Panc1 (cell line): ENCODE measurements around the gene SIGMAR1. TPM values are rescaled to one million over a fixed set of nuclear protein-coding genes. Genes with fewer than 3 reads are reported as not detected.

ENCODE experiments used
- ATAC-seq: fragments of 200-7000 bp; cut with Tn5 transposase; 2 replicates; pipeline ENCODE4 v1.9.1; 2020; ENCODE audit warnings: mild to moderate bottlenecking, moderate library complexity
- BruUV-seq: library from RNA; stranded (reverse); fragments of 400-500 nt; replicated peaks from 2 replicates; lab custom pipeline; 2021; lab: Mats Ljungman, UMichigan
- CTCF ChIA-PET: fragments of 300-600 bp; sonication (Branson Sonifier 250); formaldehyde crosslinking; loops from one replicate; lab custom pipeline; 2022; ENCODE audit warnings: antibody characterized with exemption; lab: Charles Lee
- POLR2A ChIA-PET: fragments of 300-600 bp; sonication (Branson Sonifier 250); formaldehyde crosslinking; loops from one replicate; lab custom pipeline; 2022; ENCODE audit warnings: antibody characterized with exemption; lab: Charles Lee
- DNase-seq: peaks from one replicate; pipeline ENCODE4 v3.0.0-alpha.2; 2010; ENCODE audit warnings: low read depth, low spot score
- H3K27ac ChIP-seq: 2 replicates; pipeline ENCODE4 v1.5.1; 2011; ENCODE audit warnings: mild to moderate bottlenecking, low read length, inconsistent platforms
- H3K27me3 ChIP-seq: fragments of 200-500 bp; sonication (Bioruptor generic); 2 replicates; pipeline ENCODE4 v1.6.0; 2014; ENCODE audit warnings: low read length, inconsistent platforms; ENCODE audit not compliant: control insufficient read depth, insufficient read depth
- H3K36me3 ChIP-seq: fragments of 200-500 bp; sonication (Bioruptor generic); 2 replicates; pipeline ENCODE4 v1.5.1; 2014; ENCODE audit warnings: inconsistent platforms, mild to moderate bottlenecking, low read length, moderate library complexity; ENCODE audit not compliant: control insufficient read depth, insufficient read depth
- H3K4me1 ChIP-seq: 2 replicates; pipeline ENCODE4 v1.5.1; 2011; ENCODE audit warnings: inconsistent platforms, mild to moderate bottlenecking, low read length, moderate library complexity; ENCODE audit not compliant: control insufficient read depth, insufficient read depth
- H3K4me3 ChIP-seq, 2 experiments: 2 replicates each; pipeline ENCODE4 v1.5.1; 2011 to 2012; ENCODE audit warnings: low read depth in 2 of 2, low read length in 2 of 2, mild to moderate bottlenecking in 2 of 2, inconsistent platforms in 1 of 2, moderate library complexity in 1 of 2
- H3K9me3 ChIP-seq: fragments of 200-500 bp; sonication (Bioruptor generic); 2 replicates; pipeline ENCODE4 v1.5.1; 2014; ENCODE audit warnings: low read depth, mild to moderate bottlenecking, inconsistent platforms, low read length, moderate library complexity; ENCODE audit not compliant: control insufficient read depth, insufficient read depth
- CTCF ChIP-seq: fragments of 450-650 bp; IDR thresholded peaks from 2 replicates; pipeline ENCODE4 v1.5.1; 2017; ENCODE audit warnings: mild to moderate bottlenecking
- POLR2AphosphoS5 ChIP-seq: IDR thresholded peaks from 2 replicates; pipeline ENCODE4 v1.6.1; 2012; ENCODE audit warnings: mild to moderate bottlenecking, low read depth, low read length, moderate library complexity
- REST ChIP-seq, 2 experiments: IDR thresholded peaks; 2 replicates each; pipeline ENCODE4 v1.6.1; 2011 to 2012; ENCODE audit warnings: low read depth in 2 of 2, control low read depth in 1 of 2, low read length in 1 of 2, mild to moderate bottlenecking in 1 of 2, moderate library complexity in 1 of 2; ENCODE audit not compliant: insufficient read depth in 1 of 2
- SIN3A ChIP-seq: IDR thresholded peaks from 2 replicates; pipeline ENCODE4 v1.6.1; 2012; ENCODE audit warnings: low read depth, mild to moderate bottlenecking, low read length, moderate library complexity, borderline replicate concordance; ENCODE audit not compliant: insufficient read depth
- TCF7L2 ChIP-seq: IDR thresholded peaks from 2 replicates; pipeline ENCODE4 v1.6.1; 2011; ENCODE audit warnings: mild to moderate bottlenecking, low read depth, low read length, inconsistent platforms
- in situ Hi-C: cut with HindIII; loops from 2 replicates; pipeline ENCODE4 v1.10.0; 2016; ENCODE audit warnings: low sequenced_read_pairs, low pct_unique_long_range_greater_than_20kb
- intact Hi-C: fragments of 100-400 bp; cut with micrococcal nuclease; formaldehyde crosslinking; loops from one replicate; pipeline ENCODE4 v1.10.0; 2022; ENCODE audit not compliant: unreplicated experiment
- total RNA-seq: library from RNA; stranded (reverse); gene quantifications from one replicate; pipeline ENCODE4 v1.2.1, GENCODE V29; 2021; ENCODE audit not compliant: unreplicated experiment

SIGMAR1 gene
- total RNA-seq, 1 experiment from 2014 or later, result 131 TPM

GRCh38 chr9:34601937-34602573, 35.5 kb downstream of the SIGMAR1 start:
- CTCF ChIA-PET, result interaction anchor here (1.4 to 2.2 kb wide), 5 partner anchors 10 to 222 kb away, joined by 5 to 12 read pairs (median 9); no protein-coding TSS in a partner anchor
- H3K27ac ChIP-seq, result no peak overlapping the region
- BruUV-seq, result no TSS peak

GRCh38 chr9:34600908-34601307, 36.7 kb downstream of the SIGMAR1 start:
- ChIA-PET CTCF (no interaction called here), POLR2A (interaction anchor here (0.6 kb wide), 1 partner anchor 21 kb away, joined by 3 read pairs; no protein-coding TSS in a partner anchor)
- Histone ChIP-seq H3K27ac (no peak overlapping the region), H3K27me3 (no peaks in the 10 kb centered on the region), H3K4me1 (no peaks in the 10 kb centered on the region), H3K4me3 (no peak overlapping the region), H3K36me3 (no peaks in the 10 kb centered on the region), H3K9me3 (no peaks in the 10 kb centered on the region)
- TF ChIP-seq CTCF (no peak), REST (IDR thresholded peaks at IDR 0.05; ENCODE audit: insufficient read depth in 1 of 2, low read depth in 2 of 2, low read length in 1 of 2) (no peak), TCF7L2 (no peak), POLR2AphosphoS5 (no peak), SIN3A (no peak)
- DNase-seq (no peak), ATAC-seq (no peak)
- no TSS peak for BruUV-seq
- intact Hi-C loops (no loop called here), in situ Hi-C loops (no loop called here)

More at GRCh38 chr9:34601937-34602573, 35.5 kb downstream of the SIGMAR1 start:
- no peaks in the 10 kb centered on the region for H3K4me1 ChIP-seq
- TF ChIP-seq TCF7L2 (no peak), SIN3A (no peak), POLR2AphosphoS5 (no peak), CTCF (no peak), REST (IDR thresholded peaks at IDR 0.05; ENCODE audit: insufficient read depth in 1 of 2, low read depth in 2 of 2, low read length in 1 of 2) (no peak)
- H3K36me3 ChIP-seq, result no peaks in the 10 kb centered on the region
- in situ Hi-C loops, result no loop called here
- no peaks in the 10 kb centered on the region for H3K9me3 ChIP-seq
- POLR2A ChIA-PET, result no interaction called here
- ATAC-seq (no peak), DNase-seq (no peak)
- intact Hi-C loops, result no loop called here
- H3K4me3 ChIP-seq, result no peak overlapping the region
- H3K27me3 ChIP-seq, result no peaks in the 10 kb centered on the region
